ENCODE data around the gene ATP1A2. TPM values are rescaled to one million over a fixed set of nuclear protein-coding genes. Genes with fewer than 3 reads are reported as not detected.
A peak's percentile ranks its signal among the peaks of the same experiment; 100 is the strongest.
"Not testable (repeated sequence)": the region's sequence is repeated elsewhere in the genome, so short reads cannot be mapped to it uniquely, and the experiment has no call there.

ATP1A2 gene
- total RNA-seq, 2 experiments from 2014 or later, result not detected

DNA sequence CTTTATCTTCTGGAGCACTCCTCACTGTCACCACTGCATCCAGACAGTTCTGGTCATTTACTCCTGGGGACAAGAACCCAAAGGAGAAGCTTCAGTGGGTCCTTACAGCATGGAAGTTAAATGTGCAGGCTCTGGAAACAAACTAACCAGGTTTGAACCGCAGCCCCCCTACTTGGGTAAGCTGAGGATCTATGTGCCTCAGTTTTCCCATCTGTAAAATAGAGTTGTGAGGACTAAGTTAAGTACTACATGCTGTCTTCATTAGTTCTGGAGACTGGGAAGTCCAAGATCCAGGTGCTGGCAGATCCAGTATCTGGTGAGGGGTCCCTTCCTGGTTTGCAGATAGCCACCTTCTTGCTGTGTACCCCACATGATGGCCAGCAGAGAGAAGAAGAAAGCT lies 8.0 kb upstream of the ATP1A2 start:
- H3K36me3 Mint-ChIP-seq (ENCODE audit: low read depth), result no peaks in the 10 kb centered on the region

GRCh38 chr1:160108888-160109662 lies 6.5 kb upstream of the ATP1A2 start:
- H3K4me3 Mint-ChIP-seq, result no peak overlapping the region
- no peaks in the 10 kb centered on the region for H3K36me3 Mint-ChIP-seq (ENCODE audit: low read depth)
- H3K27me3 Mint-ChIP-seq, result peaks cover 17% of the 10 kb centered on the region
- ChIA-PET CTCF (interaction anchor here (1.8 kb wide), 1 partner anchor 143 kb away, joined by 5 read pairs; no protein-coding TSS in a partner anchor), POLR2A (interaction anchor here (1.0 to 1.5 kb wide), 3 partner anchors 10 to 154 kb away, joined by 3 to 4 read pairs (median 3); partner anchors contain the start of gene DCAF8)
- H3K27ac Mint-ChIP-seq, result no peak overlapping the region
- no peaks in the 10 kb centered on the region for H3K9me3 Mint-ChIP-seq
- H3K4me1 Mint-ChIP-seq, result no peaks in the 10 kb centered on the region
- DNase-seq, result peak; percentile 35

More for the DNA sequence above, 8.0 kb upstream of the ATP1A2 start:
- Mint-ChIP-seq H3K9me3 (no peaks in the 10 kb centered on the region), H3K4me3 (no peak overlapping the region), H3K4me1 (no peaks in the 10 kb centered on the region), H3K27ac (no peak overlapping the region), H3K27me3 (peaks cover 11% of the 10 kb centered on the region)
- no peak for DNase-seq
- POLR2A ChIA-PET, result interaction anchor here (1.5 kb wide), 1 partner anchor 8 kb away, joined by 3 read pairs; no protein-coding TSS in a partner anchor
- CTCF ChIA-PET, result interaction anchor here (1.2 to 1.8 kb wide), 2 partner anchors 9 to 145 kb away, joined by 3 to 5 read pairs; partner anchors contain the start of gene IGSF8

- CTCF ChIA-PET, result interaction anchor here (1.0 to 1.6 kb wide), 2 partner anchors 24 to 142 kb away, joined by 3 to 4 read pairs; no protein-coding TSS in a partner anchor
- Mint-ChIP-seq H3K36me3 (ENCODE audit: low read depth) (no peaks in the 10 kb centered on the region), H3K9me3 (no peaks in the 10 kb centered on the region), H3K4me1 (no peaks in the 10 kb centered on the region), H3K27ac (no peak overlapping the region), H3K4me3 (no peak overlapping the region), H3K27me3 (peaks cover 17% of the 10 kb centered on the region)
- no peak for DNase-seq
- POLR2A ChIA-PET, result interaction anchor here (1.4 kb wide), 1 partner anchor 153 kb away, joined by 4 read pairs; the partner anchor contains the start of gene DCAF8
Measured at GRCh38 chr1:160109686-160110085, 5.9 kb upstream of the ATP1A2 start.

DNA sequence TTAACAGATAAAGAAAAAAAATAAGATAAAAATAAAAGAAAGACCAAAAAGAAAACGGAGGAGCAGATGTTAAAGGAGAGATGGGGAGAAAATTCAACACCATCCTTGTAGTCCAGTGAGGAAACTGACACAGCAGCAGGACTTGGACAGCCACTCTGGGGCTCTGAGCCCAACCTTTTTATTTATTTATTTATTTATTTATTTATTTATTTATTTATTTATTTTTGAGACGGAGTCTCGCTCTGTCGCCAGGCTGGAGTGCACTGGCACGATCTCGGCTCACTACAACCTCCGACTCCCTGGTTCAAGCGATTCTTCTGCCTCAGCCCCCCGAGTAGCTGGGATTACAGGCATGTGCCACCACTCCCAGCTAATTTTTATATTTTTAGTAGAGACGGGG lies 4.1 kb upstream of the ATP1A2 start:
- H3K27me3 Mint-ChIP-seq, result peaks cover 13% of the 10 kb centered on the region
- CTCF ChIA-PET, result interaction anchor here (1.4 kb wide), 1 partner anchor 266 kb away, joined by 3 read pairs; no protein-coding TSS in a partner anchor
- H3K36me3 Mint-ChIP-seq (ENCODE audit: low read depth); H3K4me3 Mint-ChIP-seq; H3K9me3 Mint-ChIP-seq; H3K27ac Mint-ChIP-seq; DNase-seq; H3K4me1 Mint-ChIP-seq; POLR2A ChIA-PET: not testable (repeated sequence)

DNA sequence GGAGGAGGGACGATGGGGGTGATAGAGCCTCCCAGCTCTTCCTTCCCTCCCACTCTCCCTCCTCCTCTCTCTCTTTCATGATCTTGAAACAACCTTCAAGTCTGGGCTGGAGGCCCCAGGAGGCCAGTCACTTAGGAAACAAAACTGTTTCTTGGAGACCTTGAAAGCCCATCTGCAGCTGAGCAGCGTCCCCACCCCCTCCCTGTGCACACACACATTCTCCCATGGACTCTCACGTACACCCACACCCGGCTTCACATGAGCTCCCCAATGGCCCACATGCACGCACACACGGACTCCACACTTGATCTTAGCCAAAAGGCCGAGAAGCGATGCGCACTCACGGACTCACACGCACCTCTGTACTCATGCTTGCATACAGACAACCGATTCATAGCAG lies 3.2 kb upstream of the ATP1A2 start:
- Mint-ChIP-seq H3K27ac (no peak overlapping the region), H3K4me3 (no peak overlapping the region), H3K36me3 (ENCODE audit: low read depth) (no peaks in the 10 kb centered on the region), H3K4me1 (no peaks in the 10 kb centered on the region), H3K27me3 (peaks cover 16% of the 10 kb centered on the region), H3K9me3 (no peaks in the 10 kb centered on the region)
- ChIA-PET CTCF (interaction anchor here (1.4 kb wide), 1 partner anchor 265 kb away, joined by 3 read pairs; no protein-coding TSS in a partner anchor), POLR2A (no interaction called here)
- DNase-seq, result no peak

DNA sequence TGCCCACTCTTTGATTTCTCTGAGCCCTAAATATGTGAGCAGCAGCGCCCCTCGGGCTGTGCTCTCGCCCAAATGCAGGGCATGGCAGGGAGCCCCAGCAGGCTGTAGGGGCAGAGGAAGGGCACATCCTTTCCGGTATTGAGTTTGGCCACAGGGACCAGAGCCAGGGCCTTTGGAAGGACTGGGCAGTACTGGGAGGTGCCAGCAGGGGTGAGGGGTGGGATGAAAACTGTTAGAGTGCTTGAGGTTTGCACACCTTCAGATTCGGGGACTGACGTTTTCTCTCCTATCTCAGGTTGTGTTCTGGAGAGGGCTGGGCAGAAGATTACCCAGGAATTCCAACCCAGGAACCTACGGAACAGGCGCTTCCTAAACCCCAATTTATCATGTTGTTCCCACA lies 2.2 kb upstream of the ATP1A2 start:
- Mint-ChIP-seq H3K36me3 (ENCODE audit: low read depth) (no peaks in the 10 kb centered on the region), H3K27ac (no peak overlapping the region), H3K4me1 (no peaks in the 10 kb centered on the region), H3K9me3 (no peaks in the 10 kb centered on the region), H3K4me3 (no peak overlapping the region), H3K27me3 (peaks cover 20% of the 10 kb centered on the region)
- no peak for DNase-seq
- POLR2A ChIA-PET, result no interaction called here
- CTCF ChIA-PET, result no interaction called here

DNA sequence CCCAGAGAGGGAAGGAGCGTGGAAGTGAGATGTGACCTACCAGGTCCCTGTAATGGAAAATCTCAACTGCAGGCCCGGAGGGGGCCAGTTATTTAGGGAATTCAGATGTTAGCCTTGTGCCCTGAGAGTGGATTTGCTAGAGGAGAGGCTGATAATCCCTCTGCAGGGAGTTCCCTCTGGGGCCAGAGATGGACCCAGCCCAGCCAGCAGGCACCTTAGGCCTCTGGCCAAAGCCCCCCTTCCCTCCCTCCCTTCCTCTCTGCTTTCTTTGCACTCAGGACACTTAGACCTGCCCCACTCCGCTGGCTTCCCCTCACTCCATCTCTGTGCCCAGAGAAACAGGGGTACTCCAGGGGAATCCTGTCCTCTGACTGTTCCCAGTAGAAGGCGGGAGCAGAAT lies 1.5 kb upstream of the ATP1A2 start:
- ChIA-PET CTCF (no interaction called here), POLR2A (no interaction called here)
- no peaks in the 10 kb centered on the region for H3K36me3 Mint-ChIP-seq (ENCODE audit: low read depth)
- H3K9me3 Mint-ChIP-seq, result no peaks in the 10 kb centered on the region
- peaks cover 23% of the 10 kb centered on the region for H3K27me3 Mint-ChIP-seq
- no peak overlapping the region for H3K4me3 Mint-ChIP-seq
- DNase-seq, result no peak
- H3K27ac Mint-ChIP-seq, result no peak overlapping the region
- H3K4me1 Mint-ChIP-seq, result no peaks in the 10 kb centered on the region

DNA sequence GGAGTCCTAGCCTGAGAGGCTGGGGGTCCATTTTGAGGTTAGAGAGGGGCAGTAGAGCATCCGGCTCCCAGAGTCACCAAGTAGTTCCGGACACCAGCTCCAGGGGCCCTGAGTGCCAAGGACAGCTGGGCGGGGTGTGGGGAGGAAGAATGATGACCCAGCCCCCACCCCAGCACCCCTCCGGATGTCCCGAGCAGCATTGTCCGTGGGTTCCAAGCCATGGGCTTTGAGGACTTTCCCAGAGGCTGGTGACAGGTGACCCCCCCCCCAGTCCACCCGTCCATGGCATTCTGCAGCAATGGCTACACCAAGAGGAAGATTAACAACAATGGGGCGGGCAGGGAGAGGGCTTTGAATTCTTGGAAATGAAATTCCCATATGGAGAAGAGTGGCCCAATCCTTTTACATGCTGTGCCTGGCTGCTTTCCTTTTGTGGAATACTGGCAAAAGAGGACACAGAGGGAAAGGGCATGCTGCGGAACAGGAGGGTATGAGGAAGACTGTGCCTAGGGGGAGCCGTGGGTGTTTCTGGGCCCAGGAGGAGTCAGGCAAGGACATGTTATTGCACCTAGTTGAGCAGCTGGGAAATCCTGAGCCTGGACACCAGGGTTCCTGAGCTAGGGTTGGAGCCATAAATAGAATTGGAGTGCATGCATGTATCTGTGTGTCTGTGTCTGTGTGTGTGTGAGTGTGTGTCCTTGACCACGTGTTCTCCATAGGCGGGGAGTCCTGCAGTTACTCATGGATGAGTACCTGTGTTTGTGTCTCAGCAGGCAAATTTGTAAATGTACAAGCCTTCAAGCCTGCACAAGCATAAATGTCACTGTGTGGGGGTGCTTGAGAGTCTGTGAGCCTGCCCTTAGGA lies 956 bp downstream of the ATP1A2 start:
- Mint-ChIP-seq H3K4me3 (no peak overlapping the region), H3K9me3 (no peaks in the 10 kb centered on the region), H3K4me1 (no peaks in the 10 kb centered on the region), H3K36me3 (ENCODE audit: low read depth) (no peaks in the 10 kb centered on the region), H3K27me3 (peaks cover 19% of the 10 kb centered on the region), H3K27ac (no peak overlapping the region)
- no peak for DNase-seq
- ChIA-PET CTCF (no interaction called here), POLR2A (no interaction called here)

- Mint-ChIP-seq H3K36me3 (ENCODE audit: low read depth) (no peaks in the 10 kb centered on the region), H3K27me3 (peaks cover 21% of the 10 kb centered on the region), H3K27ac (no peak overlapping the region), H3K4me1 (no peaks in the 10 kb centered on the region), H3K9me3 (no peaks in the 10 kb centered on the region), H3K4me3 (no peak overlapping the region)
- POLR2A ChIA-PET, result no interaction called here
- CTCF ChIA-PET, result no interaction called here
- DNase-seq, result no peak
Measured at GRCh38 chr1:160117300-160117699, 1.7 kb downstream of the ATP1A2 start.

DNA sequence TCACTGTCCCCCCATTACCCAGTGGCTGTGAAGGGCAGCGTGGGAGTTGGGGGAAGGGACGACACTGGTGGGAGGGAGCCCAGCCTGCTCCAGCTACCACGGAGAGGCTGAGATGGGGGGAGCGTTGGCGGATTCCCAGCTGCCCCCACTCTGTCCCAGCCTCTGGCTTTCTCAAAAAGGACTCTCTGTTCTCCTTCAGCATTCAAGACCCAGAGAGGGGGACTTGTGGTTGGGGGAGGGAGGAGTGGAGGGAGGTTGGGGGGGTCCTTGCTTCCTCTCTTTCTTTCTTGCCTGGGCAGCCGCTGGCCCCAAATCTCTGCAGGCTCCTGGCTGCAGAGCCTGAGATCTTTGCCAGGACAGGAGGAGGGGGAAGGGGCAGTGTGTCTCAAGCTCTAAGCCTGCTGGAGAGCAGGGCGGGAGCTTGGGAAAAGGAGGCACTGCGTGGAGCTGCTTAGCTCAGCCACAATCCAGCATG lies 2.2 kb downstream of the ATP1A2 start:
- POLR2A ChIA-PET, result no interaction called here

GRCh38 chr1:160118928-160119327 lies 3.4 kb downstream of the ATP1A2 start:
- no peaks in the 10 kb centered on the region for H3K9me3 Mint-ChIP-seq
- H3K4me3 Mint-ChIP-seq, result no peak overlapping the region
- DNase-seq, result no peak
- ChIA-PET CTCF (interaction anchor here (0.6 kb wide), 1 partner anchor 21 kb away, joined by 3 read pairs; the partner anchor contains the start of gene IGSF8), POLR2A (no interaction called here)
- no peaks in the 10 kb centered on the region for H3K4me1 Mint-ChIP-seq
- no peak overlapping the region for H3K27ac Mint-ChIP-seq
- H3K27me3 Mint-ChIP-seq, result peaks cover 15% of the 10 kb centered on the region
- no peaks in the 10 kb centered on the region for H3K36me3 Mint-ChIP-seq (ENCODE audit: low read depth)

More for the DNA sequence above, 2.2 kb downstream of the ATP1A2 start:
- CTCF ChIA-PET, result no interaction called here
- Mint-ChIP-seq H3K27me3 (peaks cover 21% of the 10 kb centered on the region), H3K4me3 (no peak overlapping the region), H3K27ac (no peak overlapping the region), H3K9me3 (no peaks in the 10 kb centered on the region), H3K4me1 (no peaks in the 10 kb centered on the region), H3K36me3 (ENCODE audit: low read depth) (no peaks in the 10 kb centered on the region)
- no peak for DNase-seq

DNA sequence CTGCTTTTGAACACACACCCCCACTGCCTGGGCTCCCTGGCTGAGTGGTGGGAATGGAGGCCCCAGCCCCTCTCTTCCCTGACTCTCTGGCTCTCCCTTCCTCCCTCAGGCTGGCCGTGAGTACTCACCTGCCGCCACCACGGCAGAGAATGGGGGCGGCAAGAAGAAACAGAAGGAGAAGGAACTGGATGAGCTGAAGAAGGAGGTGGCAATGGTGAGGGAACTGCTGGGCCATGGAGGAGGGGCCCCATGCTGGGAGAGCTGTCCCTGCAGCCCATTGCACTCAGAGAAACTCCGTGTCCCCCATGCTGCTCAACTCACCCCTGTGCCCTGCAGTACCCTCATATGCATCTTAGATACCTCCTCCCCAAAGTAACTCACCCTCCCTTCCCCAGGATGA lies 5.2 kb downstream of the ATP1A2 start:
- DNase-seq, result no peak
- Mint-ChIP-seq H3K9me3 (no peaks in the 10 kb centered on the region), H3K4me1 (no peaks in the 10 kb centered on the region), H3K4me3 (no peak overlapping the region), H3K36me3 (ENCODE audit: low read depth) (no peaks in the 10 kb centered on the region), H3K27me3 (peaks cover 15% of the 10 kb centered on the region), H3K27ac (no peak overlapping the region)
- ChIA-PET POLR2A (no interaction called here), CTCF (no interaction called here)

- Mint-ChIP-seq H3K4me3 (no peak overlapping the region), H3K27ac (no peak overlapping the region), H3K27me3 (peaks cover 15% of the 10 kb centered on the region), H3K9me3 (no peaks in the 10 kb centered on the region), H3K36me3 (ENCODE audit: low read depth) (no peaks in the 10 kb centered on the region), H3K4me1 (no peaks in the 10 kb centered on the region)
- POLR2A ChIA-PET, result no interaction called here
- CTCF ChIA-PET, result no interaction called here
- DNase-seq, result no peak
Measured at GRCh38 chr1:160121388-160121787, 5.8 kb downstream of the ATP1A2 start.
